Measurements from ENCODE around the gene TACO1.

Gene TACO1

DNA sequence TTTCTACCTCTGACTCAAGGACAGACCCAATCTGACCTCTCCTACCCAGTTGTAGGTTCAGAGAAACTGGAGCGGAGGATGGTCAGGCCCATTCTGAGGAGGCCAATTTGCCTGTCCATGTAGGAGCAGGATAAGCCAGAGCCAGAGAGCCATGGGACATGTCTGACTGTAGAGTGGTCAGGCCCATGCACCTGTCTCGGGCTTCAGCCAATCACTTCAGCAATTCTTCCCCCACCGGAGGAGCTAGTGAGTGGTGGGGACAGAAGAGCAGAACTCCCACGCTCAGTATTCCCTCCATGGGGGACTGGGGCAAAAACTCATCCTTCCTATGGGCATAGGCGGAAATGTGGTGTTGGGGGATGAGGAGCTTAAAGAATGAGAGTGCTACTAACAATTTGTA lies 36.1 kb upstream of the TACO1 start:
- H3K36me3 ChIP-seq (ENCODE audit: control insufficient read depth in 2 of 2, insufficient read depth in 1 of 2, low read length in 2 of 2) = peaks cover 0 to 2% of the 10 kb centered on the region in 2 experiments; a peak in 1 of 3 replicates
- POLR2A ChIA-PET = interaction anchor here (0.9 to 1.1 kb wide), 2 partner anchors 13 to 15 kb away, joined by 3 to 5 read pairs; partner anchors contain the start of gene DCAF7
- CTCF ChIA-PET = interaction anchor here (0.8 to 1.4 kb wide), 3 partner anchors 20 to 86 kb away, joined by 3 to 6 read pairs (median 3); no protein-coding TSS in a partner anchor
- H3K9me3 ChIP-seq (ENCODE audit: control insufficient read depth, insufficient read depth, low read depth, low read length) = no peaks in the 10 kb centered on the region
- H3K4me3 ChIP-seq (ENCODE audit: low read depth, low read length) = no peak overlapping the region
- TF ChIP-seq ZNF777 (tag by site-specific recombination; IDR thresholded peaks at IDR 0.05; ENCODE audit: borderline replicate concordance) = no peak
- H3K27ac ChIP-seq (ENCODE audit: extremely low read depth, low read depth, low read length) = no peak overlapping the region
- H3K4me1 ChIP-seq (ENCODE audit: control insufficient read depth, insufficient read depth, low read length) = no peaks in the 10 kb centered on the region; the same call in 1 of the 2 replicates

DNA sequence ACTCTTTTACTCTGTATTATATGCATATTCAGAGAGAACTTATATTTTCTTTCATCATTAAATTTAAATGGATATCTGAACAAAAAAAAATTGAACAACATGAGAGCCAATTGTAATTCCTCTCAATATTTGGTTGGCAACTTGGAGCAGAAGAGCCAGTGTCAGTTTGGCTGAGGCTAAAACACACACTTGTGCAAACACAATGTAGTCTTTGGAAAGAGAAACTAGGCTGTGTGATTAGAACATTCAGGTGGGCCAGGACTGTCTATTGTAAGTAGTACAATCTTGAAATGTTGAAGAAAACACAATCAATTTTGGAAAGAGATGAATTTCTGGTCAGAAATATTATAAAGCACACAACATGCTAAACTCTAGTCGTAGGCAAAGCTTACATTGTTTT lies 33.5 kb upstream of the TACO1 start:
- TF ChIP-seq PRDM1 (tag by site-specific recombination; IDR thresholded peaks at IDR 0.05) = no peak
- no peak for TF ChIP-seq ZNF121 (tag by site-specific recombination; IDR thresholded peaks at IDR 0.05)
- TF ChIP-seq, protein P1, sequence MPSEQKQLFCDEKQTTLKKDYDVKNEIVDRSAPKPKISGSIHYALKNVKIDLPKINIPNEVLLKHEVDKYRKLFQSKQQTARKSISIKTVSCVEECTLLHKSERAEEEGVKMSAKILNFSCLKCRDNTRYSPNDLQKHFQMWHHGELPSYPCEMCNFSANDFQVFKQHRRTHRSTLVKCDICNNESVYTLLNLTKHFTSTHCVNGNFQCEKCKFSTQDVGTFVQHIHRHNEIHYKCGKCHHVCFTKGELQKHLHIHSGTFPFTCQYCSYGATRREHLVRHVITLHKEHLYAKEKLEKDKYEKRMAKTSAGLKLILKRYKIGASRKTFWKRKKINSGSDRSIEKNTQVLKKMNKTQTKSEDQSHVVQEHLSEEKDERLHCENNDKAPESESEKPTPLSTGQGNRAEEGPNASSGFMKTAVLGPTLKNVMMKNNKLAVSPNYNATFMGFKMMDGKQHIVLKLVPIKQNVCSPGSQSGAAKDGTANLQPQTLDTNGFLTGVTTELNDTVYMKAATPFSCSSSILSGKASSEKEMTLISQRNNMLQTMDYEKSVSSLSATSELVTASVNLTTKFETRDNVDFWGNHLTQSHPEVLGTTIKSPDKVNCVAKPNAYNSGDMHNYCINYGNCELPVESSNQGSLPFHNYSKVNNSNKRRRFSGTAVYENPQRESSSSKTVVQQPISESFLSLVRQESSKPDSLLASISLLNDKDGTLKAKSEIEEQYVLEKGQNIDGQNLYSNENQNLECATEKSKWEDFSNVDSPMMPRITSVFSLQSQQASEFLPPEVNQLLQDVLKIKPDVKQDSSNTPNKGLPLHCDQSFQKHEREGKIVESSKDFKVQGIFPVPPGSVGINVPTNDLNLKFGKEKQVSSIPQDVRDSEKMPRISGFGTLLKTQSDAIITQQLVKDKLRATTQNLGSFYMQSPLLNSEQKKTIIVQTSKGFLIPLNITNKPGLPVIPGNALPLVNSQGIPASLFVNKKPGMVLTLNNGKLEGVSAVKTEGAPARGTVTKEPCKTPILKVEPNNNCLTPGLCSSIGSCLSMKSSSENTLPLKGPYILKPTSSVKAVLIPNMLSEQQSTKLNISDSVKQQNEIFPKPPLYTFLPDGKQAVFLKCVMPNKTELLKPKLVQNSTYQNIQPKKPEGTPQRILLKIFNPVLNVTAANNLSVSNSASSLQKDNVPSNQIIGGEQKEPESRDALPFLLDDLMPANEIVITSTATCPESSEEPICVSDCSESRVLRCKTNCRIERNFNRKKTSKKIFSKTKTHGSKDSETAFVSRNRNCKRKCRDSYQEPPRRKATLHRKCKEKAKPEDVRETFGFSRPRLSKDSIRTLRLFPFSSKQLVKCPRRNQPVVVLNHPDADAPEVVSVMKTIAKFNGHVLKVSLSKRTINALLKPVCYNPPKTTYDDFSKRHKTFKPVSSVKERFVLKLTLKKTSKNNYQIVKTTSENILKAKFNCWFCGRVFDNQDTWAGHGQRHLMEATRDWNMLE (tag by site-specific recombination; conservative IDR thresholded peaks at IDR 0.05; ENCODE audit: low read depth) = no peak
- no peak for TF ChIP-seq KLF10 (tag by site-specific recombination; IDR thresholded peaks at IDR 0.05)
- TF ChIP-seq ZNF544 (tag by site-specific recombination; IDR thresholded peaks at IDR 0.05) = no peak
- no peak for TF ChIP-seq GLIS1 (tag by site-specific recombination; IDR thresholded peaks at IDR 0.05)
- no peak for TF ChIP-seq ZNF169 (tag by site-specific recombination; IDR thresholded peaks at IDR 0.05)
- TF ChIP-seq, protein P2, sequence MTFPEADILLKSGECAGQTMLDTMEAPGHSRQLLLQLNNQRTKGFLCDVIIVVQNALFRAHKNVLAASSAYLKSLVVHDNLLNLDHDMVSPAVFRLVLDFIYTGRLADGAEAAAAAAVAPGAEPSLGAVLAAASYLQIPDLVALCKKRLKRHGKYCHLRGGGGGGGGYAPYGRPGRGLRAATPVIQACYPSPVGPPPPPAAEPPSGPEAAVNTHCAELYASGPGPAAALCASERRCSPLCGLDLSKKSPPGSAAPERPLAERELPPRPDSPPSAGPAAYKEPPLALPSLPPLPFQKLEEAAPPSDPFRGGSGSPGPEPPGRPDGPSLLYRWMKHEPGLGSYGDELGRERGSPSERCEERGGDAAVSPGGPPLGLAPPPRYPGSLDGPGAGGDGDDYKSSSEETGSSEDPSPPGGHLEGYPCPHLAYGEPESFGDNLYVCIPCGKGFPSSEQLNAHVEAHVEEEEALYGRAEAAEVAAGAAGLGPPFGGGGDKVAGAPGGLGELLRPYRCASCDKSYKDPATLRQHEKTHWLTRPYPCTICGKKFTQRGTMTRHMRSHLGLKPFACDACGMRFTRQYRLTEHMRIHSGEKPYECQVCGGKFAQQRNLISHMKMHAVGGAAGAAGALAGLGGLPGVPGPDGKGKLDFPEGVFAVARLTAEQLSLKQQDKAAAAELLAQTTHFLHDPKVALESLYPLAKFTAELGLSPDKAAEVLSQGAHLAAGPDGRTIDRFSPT (tag by site-specific recombination; IDR thresholded peaks at IDR 0.05) = no peak
- no peak for TF ChIP-seq YY1 (tag by site-specific recombination; IDR thresholded peaks at IDR 0.05)
- TF ChIP-seq ZNF302 (tag by site-specific recombination; IDR thresholded peaks at IDR 0.05; ENCODE audit: low read depth) = no peak
- no peak for TF ChIP-seq SCRT2 (tag by site-specific recombination; IDR thresholded peaks at IDR 0.05)
- no peak for TF ChIP-seq ZXDB (tag by site-specific recombination; IDR thresholded peaks at IDR 0.05)
- TF ChIP-seq, protein P3, sequence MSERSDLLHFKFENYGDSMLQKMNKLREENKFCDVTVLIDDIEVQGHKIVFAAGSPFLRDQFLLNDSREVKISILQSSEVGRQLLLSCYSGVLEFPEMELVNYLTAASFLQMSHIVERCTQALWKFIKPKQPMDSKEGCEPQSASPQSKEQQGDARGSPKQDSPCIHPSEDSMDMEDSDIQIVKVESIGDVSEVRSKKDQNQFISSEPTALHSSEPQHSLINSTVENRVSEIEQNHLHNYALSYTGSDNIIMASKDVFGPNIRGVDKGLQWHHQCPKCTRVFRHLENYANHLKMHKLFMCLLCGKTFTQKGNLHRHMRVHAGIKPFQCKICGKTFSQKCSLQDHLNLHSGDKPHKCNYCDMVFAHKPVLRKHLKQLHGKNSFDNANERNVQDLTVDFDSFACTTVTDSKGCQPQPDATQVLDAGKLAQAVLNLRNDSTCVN (tag by site-specific recombination; optimal IDR thresholded peaks at IDR 0.05) = no peak
- TF ChIP-seq, protein P4, sequence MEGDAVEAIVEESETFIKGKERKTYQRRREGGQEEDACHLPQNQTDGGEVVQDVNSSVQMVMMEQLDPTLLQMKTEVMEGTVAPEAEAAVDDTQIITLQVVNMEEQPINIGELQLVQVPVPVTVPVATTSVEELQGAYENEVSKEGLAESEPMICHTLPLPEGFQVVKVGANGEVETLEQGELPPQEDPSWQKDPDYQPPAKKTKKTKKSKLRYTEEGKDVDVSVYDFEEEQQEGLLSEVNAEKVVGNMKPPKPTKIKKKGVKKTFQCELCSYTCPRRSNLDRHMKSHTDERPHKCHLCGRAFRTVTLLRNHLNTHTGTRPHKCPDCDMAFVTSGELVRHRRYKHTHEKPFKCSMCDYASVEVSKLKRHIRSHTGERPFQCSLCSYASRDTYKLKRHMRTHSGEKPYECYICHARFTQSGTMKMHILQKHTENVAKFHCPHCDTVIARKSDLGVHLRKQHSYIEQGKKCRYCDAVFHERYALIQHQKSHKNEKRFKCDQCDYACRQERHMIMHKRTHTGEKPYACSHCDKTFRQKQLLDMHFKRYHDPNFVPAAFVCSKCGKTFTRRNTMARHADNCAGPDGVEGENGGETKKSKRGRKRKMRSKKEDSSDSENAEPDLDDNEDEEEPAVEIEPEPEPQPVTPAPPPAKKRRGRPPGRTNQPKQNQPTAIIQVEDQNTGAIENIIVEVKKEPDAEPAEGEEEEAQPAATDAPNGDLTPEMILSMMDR (tag by site-specific recombination; IDR thresholded peaks at IDR 0.05) = no peak
- no peak for TF ChIP-seq ZNF2 (tag by site-specific recombination; IDR thresholded peaks at IDR 0.05)
- no peak for TF ChIP-seq ZNF24 (tag by site-specific recombination; IDR thresholded peaks at IDR 0.05)
- no peak for TF ChIP-seq MZF1 (tag by site-specific recombination; IDR thresholded peaks at IDR 0.05; ENCODE audit: borderline replicate concordance)
- TF ChIP-seq SP3 (tag by site-specific recombination; IDR thresholded peaks at IDR 0.05) = no peak
- no peak for TF ChIP-seq KLF16 (tag by site-specific recombination; IDR thresholded peaks at IDR 0.05)
- no peak for TF ChIP-seq ZIC2 (tag by site-specific recombination; IDR thresholded peaks at IDR 0.05)
- Histone ChIP-seq H3K4me1 (ENCODE audit: control insufficient read depth, insufficient read depth, low read length) (no peaks in the 10 kb centered on the region; the same call in 1 of the 2 replicates), H3K4me3 (ENCODE audit: low read depth, low read length) (no peak overlapping the region), H3K9me3 (ENCODE audit: control insufficient read depth, insufficient read depth, low read depth, low read length) (no peaks in the 10 kb centered on the region), H3K36me3 (ENCODE audit: control insufficient read depth in 2 of 2, insufficient read depth in 1 of 2, low read length in 2 of 2) (peaks cover 5 to 10% of the 10 kb centered on the region in 2 experiments; a peak in 2 of 3 replicates), H3K27ac (ENCODE audit: extremely low read depth, low read depth, low read length) (no peak overlapping the region)
- ChIA-PET CTCF (interaction anchor here (0.9 kb wide), 1 partner anchor 45 kb away, joined by 4 read pairs; no protein-coding TSS in a partner anchor), POLR2A (interaction anchor here (0.6 to 1.1 kb wide), 2 partner anchors 16 to 34 kb away, joined by 3 to 6 read pairs; partner anchors contain the start of gene DCAF7)
